GM21786 (cell line): Measurements from ENCODE around the gene MKRN2.
"Not testable (repeated sequence)": the region's sequence is repeated elsewhere in the genome, so short reads cannot be mapped to it uniquely, and the experiment has no call there.

Experiments used
- ATAC-seq: cut with Tn5 transposase; IDR thresholded peaks from one replicate; pipeline ENCODE4 v1.9.1; 2021; ENCODE audit not compliant: unreplicated experiment

Gene MKRN2

DNA sequence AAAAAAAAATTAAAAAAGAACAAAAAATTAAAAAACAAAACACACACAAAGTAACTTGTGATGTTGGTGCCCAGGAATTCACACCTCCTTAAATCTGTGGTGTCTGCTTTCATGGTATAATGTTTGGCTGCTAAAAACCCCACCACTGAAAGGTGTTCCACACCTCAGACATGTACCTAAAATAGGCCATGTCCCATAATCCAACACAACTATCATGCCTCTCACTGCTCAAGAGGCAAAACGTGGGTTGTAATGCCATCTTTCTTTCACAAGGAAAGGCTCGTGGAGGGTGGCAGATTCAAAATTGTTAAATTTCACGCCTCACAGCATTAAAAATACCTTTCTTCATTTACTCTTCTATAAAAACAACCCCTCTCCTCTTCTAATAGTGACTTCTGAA lies 29.5 kb downstream of the MKRN2 start:
- no peak for ATAC-seq

DNA sequence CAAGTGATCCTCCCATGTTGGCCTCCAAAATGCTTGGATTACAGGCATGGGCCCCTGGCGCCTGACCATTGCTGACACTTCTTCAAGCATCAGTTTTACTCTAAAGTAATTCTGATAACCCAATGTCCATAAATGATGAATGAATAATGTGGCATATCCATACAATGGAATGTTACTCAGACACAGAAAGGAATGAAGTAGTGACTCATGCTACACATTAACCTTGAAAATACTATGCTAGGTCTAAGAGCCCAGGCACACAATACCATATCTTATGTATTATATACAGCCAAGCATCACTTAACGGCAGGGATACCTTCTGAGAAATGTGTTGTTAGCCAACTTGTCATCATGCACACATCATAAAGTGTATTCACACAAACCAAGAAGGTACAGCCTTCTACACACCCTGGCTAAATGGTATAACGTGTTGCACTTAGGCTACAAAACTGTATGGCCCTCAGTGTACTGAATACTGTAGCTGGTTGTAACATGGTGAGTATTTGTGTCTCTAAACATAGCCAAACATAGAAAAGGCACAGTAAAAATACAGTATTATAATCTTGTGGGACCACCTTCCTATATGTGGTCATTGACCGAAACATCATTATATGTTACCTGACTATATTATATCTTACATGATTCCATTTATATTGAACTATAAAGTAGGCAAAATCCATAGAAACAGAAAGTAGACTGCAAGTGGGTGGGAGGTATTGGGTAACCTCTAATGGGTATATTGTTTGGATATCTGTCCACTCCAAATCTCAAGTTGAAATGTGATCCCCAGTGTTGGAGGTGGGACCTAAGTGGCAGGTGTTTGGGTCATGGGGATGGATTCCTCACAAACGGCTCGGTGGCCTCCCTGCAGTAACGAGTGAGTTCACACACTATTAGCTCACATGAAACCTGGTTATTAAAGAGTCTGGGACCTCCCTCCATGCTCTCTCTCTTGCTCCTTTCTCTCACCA lies 31.4 kb downstream of the MKRN2 start:
- no peak for ATAC-seq

- no peak for ATAC-seq
These were observed 33.2 kb downstream of the MKRN2 start for GRCh38 chr3:12590096-12590495.

DNA sequence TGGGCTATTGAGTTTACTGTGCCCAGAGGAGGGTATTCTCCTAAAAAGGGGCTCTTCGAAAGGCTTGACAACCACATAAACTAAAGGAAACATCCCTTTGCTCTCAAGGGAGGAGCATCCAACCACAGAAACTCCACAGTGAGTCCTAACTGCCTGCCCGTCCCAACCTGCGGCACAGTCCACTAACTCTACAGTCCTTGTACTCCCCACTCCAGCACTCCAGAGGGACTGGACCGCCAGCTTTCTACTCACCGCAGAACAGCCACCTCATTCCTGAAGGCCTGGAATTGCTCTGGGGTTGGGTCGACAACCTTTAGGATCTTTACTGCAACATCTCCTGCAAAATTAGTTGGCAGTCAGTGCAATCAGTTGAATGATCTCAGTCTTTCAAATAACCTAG lies 34.6 kb downstream of the MKRN2 start:
- no peak for ATAC-seq

- no peak for ATAC-seq
These were observed 35.3 kb downstream of the MKRN2 start for GRCh38 chr3:12591997-12592715.

DNA sequence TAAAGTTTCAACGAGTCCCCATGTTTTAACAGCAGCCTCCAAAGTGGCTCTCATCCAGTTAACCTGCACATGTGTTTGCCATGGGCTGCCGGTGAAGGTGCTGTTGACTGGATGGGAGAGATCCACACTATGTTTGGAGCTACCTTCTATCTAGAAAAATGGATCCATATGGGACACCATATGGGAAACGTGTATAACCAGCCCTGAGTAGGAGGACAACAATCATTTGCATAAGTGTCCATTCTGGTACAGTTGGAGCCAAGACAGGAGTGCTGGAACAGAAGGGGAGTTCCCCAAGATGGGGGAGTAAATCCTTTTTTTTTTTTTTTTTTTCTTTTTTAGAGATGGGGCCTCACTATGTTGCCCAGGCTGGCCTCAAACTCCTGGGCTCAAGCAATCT lies 36.6 kb downstream of the MKRN2 start:
- ATAC-seq, result no peak

- no peak for ATAC-seq
These were observed 42.0 kb downstream of the MKRN2 start for GRCh38 chr3:12598890-12599289.

GRCh38 chr3:12601072-12601471 lies 44.2 kb downstream of the MKRN2 start:
- no peak for ATAC-seq

GRCh38 chr3:12603969-12604368 lies 47.1 kb downstream of the MKRN2 start:
- no peak for ATAC-seq

- no peak for ATAC-seq
These were observed 51.5 kb downstream of the MKRN2 start for GRCh38 chr3:12608376-12608775.

DNA sequence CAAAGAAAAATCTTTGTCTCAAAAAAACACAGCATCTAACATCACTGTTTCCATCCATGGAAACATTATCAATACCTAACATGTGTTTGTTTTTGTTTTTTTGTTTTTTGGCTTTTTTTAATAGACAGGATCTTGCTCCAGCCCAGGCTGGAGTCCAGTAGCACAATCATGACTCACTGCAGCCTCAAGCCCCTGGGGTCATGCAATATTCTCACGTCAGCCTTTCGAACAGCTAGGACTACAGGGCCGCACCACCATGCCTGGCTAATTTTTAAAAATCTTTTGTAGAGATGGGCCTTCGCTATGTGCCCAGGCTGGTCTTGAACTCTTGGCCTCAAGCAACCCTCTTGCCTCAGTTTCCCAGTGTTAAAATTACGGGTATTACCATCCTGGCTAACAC lies 54.2 kb downstream of the MKRN2 start:
- no peak for ATAC-seq

DNA sequence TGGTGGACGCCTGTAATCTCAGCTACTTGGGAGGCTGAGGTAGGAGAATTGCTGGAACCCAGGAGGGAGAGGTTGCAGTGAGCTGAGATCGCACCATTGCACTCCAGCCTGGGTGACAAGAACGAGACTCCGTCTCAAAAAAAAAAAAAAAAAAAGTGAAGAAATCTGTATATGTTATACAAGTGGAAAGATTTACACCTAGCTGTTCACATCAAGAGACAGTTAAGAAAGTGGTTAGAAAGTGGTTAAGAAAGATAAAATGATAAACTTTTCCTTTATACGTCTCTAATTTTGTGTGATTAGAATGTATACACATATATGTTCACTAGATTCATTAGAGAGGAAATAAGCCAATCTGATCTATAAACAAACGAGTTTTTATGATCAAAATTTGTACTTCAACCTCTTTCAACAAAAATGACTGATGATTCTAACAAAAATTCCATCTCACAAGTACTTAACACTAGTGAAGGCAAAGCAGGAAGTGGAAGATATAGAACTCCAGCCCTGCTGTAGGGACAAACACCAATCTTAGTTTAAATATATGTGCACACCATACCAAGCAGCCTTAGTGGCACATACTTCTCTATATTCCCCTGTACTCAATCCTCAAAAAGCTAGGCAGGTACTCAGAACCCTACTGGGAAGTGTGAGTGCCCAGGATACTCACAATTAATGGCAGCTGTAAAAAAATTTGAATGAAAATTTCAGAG lies 55.8 kb downstream of the MKRN2 start:
- no peak for ATAC-seq

DNA sequence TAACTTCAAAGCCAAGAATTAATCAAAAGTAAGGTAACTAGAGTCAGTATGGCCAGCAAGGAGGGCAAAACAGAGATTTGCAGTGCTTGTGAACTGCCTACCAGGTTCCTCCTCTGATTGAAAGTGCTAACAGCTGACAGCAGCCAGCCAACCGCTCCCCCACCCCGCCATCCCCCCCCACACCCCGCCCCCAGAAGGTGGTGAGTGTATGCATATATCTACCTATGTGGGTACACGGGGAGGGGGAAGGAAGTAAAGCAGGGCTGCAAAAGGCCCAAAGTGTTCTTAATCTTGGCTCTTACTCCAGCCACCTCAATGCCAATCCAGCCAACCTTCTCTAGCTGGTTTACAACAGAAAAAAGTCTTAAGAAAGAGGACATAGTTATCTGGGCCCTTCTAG lies 56.4 kb downstream of the MKRN2 start:
- no peak for ATAC-seq

DNA sequence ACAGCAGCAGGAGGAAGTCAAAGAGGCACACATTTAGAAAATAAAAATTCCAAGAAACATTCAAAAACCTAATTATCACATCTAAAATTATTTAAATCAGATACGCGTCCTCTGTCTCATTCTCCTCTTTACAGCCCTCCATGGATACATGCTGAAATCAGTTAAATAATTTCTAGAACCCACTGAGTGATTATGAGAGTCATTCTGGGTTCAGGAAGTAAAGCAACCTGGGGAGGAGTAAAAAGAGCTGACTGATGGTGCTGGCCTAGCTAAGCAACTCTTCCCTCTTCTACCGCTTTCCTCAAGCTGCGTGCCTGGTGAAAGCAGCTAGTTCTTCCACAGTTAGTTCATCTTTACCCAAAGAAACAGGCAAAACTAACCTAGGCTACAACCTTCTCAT lies 58.4 kb downstream of the MKRN2 start:
- ATAC-seq, result no peak

GRCh38 chr3:12618426-12618825 lies 61.5 kb downstream of the MKRN2 start:
- no peak for ATAC-seq

- ATAC-seq, result no peak
These were observed 63.4 kb downstream of the MKRN2 start for GRCh38 chr3:12620305-12620704.

GRCh38 chr3:12620729-12621128 lies 63.8 kb downstream of the MKRN2 start:
- ATAC-seq, result no peak

- no peak for ATAC-seq
These were observed 65.4 kb downstream of the MKRN2 start for GRCh38 chr3:12622335-12622734.

DNA sequence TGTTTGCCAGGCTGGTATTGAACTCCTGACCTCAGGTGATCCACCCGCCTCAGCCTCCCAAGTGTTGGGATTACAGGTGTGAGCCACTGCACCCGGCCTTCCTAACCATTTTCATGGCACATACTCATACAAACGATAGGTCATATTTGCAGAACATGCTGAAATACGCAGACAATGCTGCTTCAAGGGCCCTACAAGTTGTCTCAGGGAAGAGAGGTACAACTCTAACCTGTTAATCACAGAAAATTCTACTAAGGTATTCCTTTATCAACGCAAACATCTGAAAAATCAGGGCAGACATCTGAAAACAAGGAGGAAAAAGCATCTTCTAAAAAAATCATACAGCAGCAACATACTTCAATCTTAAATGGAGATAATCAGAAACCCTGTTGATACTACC lies 67.2 kb downstream of the MKRN2 start:
- no peak for ATAC-seq

DNA sequence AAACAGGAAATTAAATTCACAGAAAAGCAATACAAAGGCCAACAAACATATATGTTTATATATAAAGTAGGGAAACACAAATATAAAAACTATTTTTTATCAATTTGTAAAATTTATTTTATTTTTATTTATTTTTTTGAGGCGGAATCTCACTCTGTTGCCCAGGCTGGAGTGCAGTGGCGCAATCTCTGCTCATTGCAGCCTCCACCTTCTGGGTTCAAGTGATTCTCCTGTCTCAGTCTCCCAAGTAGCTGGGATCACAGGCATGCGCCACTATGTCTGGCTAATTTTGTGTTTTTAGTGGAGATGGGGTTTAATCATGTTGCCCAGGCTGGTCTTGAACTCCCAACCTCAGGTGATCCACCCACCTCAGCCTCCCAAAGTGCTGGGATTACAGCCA lies 68.1 kb downstream of the MKRN2 start:
- not testable (repeated sequence) for ATAC-seq

DNA sequence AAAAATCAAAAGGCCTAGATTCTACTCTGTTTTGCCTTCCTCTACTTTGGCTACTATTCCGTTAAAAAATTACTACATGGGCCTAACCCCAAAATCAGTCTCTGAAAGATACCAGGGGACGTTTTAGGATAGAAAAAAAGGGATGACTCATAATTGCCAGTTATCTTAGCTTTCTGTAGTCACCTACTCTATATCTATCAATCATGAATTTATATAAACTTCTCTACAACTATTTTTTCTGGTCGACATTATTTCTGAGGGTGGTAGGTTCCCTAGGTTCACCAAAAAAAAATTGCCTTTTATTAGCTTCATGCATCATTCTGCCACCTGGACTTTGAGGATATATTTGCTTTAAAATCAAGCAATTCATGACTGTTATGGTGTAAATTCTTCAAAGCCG lies 70.5 kb downstream of the MKRN2 start:
- no peak for ATAC-seq

- ATAC-seq, result no peak
These were observed 71.9 kb downstream of the MKRN2 start for GRCh38 chr3:12628813-12629212.
